ENCODE measurements around the gene PCSK6.
"Not testable (repeated sequence)": the region's sequence is repeated elsewhere in the genome, so short reads cannot be mapped to it uniquely, and the experiment has no call there.

PCSK6 gene

DNA sequence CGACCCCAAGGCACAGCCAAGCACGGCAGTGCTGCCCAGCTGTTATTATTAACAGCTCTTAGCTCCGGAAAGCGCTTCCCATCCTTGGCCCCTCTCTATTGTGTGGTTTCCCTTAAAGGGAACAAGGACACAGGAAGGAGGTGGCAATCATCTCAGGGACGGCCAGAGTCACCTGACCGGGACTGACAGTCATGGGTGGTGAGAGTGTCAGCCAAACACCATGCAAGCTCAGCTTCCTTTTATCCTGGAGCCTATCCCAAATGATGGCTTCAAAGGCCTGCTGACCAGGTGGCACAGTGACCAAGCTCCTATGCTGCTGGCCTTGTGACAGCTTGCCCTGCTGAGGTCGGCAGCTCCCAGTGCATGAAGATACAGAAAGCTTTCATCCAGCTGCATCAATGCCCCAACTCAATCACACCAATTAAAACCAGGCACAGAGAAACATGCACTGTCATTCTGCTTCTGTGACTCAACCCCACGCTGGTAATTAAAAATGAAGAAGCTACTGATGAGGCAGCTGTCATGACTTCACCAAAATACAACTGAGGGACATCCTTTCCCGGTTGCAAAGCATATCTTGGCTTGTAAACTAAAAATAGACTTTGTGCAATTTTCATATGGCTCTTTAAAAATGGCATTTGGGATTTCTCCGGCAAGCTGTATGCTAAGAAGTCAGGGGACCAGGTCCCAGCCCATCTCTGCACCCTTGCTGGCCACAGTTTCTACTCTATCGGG is 34.0 kb downstream of the PCSK6 start:
- no peak for ATAC-seq
- TF ChIP-seq TSHZ2 (CRISPR knock-in tag; IDR thresholded peaks at IDR 0.05) = no peak
- TF ChIP-seq TOX (CRISPR knock-in tag; IDR thresholded peaks at IDR 0.05; ENCODE audit: borderline replicate concordance) = no peak
- TF ChIP-seq ZNF70 (CRISPR knock-in tag; IDR thresholded peaks at IDR 0.05) = no peak
- no peak for TF ChIP-seq BACH2 (CRISPR knock-in tag; IDR thresholded peaks at IDR 0.05; ENCODE audit: borderline replicate concordance)
- no peak for TF ChIP-seq SNAI2 (CRISPR knock-in tag; IDR thresholded peaks at IDR 0.05)
- TF ChIP-seq, protein P1, sequence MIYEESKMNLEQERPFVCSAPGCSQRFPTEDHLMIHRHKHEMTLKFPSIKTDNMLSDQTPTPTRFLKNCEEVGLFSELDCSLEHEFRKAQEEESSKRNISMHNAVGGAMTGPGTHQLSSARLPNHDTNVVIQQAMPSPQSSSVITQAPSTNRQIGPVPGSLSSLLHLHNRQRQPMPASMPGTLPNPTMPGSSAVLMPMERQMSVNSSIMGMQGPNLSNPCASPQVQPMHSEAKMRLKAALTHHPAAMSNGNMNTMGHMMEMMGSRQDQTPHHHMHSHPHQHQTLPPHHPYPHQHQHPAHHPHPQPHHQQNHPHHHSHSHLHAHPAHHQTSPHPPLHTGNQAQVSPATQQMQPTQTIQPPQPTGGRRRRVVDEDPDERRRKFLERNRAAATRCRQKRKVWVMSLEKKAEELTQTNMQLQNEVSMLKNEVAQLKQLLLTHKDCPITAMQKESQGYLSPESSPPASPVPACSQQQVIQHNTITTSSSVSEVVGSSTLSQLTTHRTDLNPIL (CRISPR knock-in tag; IDR thresholded peaks at IDR 0.05; ENCODE audit: low read depth) = no peak
- TF ChIP-seq, protein P2, sequence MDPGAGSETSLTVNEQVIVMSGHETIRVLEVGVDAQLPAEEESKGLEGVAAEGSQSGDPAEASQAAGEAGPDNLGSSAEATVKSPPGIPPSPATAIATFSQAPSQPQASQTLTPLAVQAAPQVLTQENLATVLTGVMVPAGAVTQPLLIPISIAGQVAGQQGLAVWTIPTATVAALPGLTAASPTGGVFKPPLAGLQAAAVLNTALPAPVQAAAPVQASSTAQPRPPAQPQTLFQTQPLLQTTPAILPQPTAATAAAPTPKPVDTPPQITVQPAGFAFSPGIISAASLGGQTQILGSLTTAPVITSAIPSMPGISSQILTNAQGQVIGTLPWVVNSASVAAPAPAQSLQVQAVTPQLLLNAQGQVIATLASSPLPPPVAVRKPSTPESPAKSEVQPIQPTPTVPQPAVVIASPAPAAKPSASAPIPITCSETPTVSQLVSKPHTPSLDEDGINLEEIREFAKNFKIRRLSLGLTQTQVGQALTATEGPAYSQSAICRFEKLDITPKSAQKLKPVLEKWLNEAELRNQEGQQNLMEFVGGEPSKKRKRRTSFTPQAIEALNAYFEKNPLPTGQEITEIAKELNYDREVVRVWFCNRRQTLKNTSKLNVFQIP (CRISPR knock-in tag; IDR thresholded peaks at IDR 0.05; ENCODE audit: borderline replicate concordance, low read depth) = no peak
- TF ChIP-seq ZFP30 (CRISPR knock-in tag; IDR thresholded peaks at IDR 0.05) = no peak
- TF ChIP-seq, protein P3, sequence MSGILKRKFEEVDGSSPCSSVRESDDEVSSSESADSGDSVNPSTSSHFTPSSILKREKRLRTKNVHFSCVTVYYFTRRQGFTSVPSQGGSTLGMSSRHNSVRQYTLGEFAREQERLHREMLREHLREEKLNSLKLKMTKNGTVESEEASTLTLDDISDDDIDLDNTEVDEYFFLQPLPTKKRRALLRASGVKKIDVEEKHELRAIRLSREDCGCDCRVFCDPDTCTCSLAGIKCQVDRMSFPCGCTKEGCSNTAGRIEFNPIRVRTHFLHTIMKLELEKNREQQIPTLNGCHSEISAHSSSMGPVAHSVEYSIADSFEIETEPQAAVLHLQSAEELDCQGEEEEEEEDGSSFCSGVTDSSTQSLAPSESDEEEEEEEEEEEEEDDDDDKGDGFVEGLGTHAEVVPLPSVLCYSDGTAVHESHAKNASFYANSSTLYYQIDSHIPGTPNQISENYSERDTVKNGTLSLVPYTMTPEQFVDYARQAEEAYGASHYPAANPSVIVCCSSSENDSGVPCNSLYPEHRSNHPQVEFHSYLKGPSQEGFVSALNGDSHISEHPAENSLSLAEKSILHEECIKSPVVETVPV (CRISPR knock-in tag; IDR thresholded peaks at IDR 0.05) = no peak
- TF ChIP-seq ZC3H10 (CRISPR knock-in tag; IDR thresholded peaks at IDR 0.05) = no peak
- no peak for TF ChIP-seq CSDC2 (CRISPR knock-in tag; IDR thresholded peaks at IDR 0.05)

DNA sequence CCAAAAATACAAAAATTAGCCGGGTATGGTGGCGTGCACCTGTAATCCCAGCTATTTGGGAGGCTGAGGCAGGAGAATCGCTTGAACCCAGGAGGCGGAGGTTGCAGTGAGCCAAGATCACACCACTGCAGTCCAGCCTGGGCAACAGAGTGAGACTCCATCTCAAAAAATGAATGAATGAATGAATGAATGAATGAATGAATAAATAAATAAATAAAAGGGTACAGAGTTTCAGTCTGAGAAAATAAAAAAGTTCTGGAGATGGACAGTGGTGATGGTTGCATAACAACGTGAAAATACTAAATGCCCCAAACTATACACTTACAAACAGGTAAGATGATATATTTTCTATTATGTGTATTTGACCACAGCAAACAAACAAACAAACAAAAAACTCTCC is 34.7 kb downstream of the PCSK6 start:
- ATAC-seq = not testable (repeated sequence)

- TF ChIP-seq PPARA (CRISPR knock-in tag; IDR thresholded peaks at IDR 0.05; ENCODE audit: borderline replicate concordance) = no peak
- TF ChIP-seq, protein P2 (CRISPR knock-in tag; IDR thresholded peaks at IDR 0.05; ENCODE audit: borderline replicate concordance, low read depth) = no peak
- TF ChIP-seq ZNF565 (CRISPR knock-in tag; conservative IDR thresholded peaks at IDR 0.05; ENCODE audit: low read depth) = no peak
- no peak for TF ChIP-seq ZNF70 (CRISPR knock-in tag; IDR thresholded peaks at IDR 0.05)
- TF ChIP-seq, protein P1 (CRISPR knock-in tag; IDR thresholded peaks at IDR 0.05; ENCODE audit: low read depth) = no peak
- TF ChIP-seq, protein P3 (CRISPR knock-in tag; IDR thresholded peaks at IDR 0.05) = no peak
- no peak for TF ChIP-seq CSDC2 (CRISPR knock-in tag; IDR thresholded peaks at IDR 0.05)
- no peak for TF ChIP-seq BACH2 (CRISPR knock-in tag; IDR thresholded peaks at IDR 0.05; ENCODE audit: borderline replicate concordance)
- TF ChIP-seq TSHZ2 (CRISPR knock-in tag; IDR thresholded peaks at IDR 0.05) = no peak
- TF ChIP-seq GLIS3 (CRISPR knock-in tag; IDR thresholded peaks at IDR 0.05) = no peak
- TF ChIP-seq ZFP3 (CRISPR knock-in tag; IDR thresholded peaks at IDR 0.05) = no peak
- TF ChIP-seq SNAI2 (CRISPR knock-in tag; IDR thresholded peaks at IDR 0.05) = no peak
- ATAC-seq = no peak
These were observed 35.1 kb downstream of the PCSK6 start for GRCh38 chr15:101454365-101454764.

All from SK-N-SH treated with all-trans-retinoic acid at 6 μM for 48 hours (cell line).